ENCODE data around the gene FEZF1.

FEZF1 gene

DNA sequence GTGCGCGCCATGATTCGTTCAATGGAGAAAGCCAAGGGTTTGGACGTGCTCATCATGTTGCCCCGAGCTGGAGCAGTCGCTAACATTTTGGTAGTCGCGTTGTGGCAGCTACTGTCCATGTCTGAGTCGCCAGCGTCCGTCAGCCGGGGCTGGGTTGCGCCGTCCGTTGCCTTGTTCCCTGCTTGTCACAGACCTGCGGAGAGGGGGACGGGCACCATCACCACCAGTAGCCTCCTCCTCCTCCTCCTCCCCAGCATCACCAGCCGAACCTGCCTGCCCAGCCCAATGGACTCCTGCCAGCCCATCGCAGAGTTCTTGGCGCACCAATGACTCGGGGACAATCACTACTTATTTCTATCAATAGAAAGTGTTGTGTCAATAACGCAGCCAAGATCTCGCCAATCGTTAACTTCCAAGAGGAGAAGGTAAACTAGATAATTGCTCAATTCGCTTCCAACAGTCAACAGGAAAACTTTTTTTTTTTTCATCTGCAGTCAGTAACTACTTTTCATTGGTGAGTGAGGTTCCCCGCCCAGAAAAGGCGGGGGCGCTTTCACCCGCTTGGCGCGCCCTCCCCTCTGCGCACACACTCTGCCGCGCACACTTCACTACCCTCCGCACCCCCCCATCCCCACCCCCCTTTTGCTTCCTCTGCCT, at the start of gene FEZF1:
TSS of gene FEZF1 (minus strand) at position 432 of the 657 bp plus-strand sequence. CDS start at position 119, 313 bp downstream.
- no peak for DNase-seq

DNA sequence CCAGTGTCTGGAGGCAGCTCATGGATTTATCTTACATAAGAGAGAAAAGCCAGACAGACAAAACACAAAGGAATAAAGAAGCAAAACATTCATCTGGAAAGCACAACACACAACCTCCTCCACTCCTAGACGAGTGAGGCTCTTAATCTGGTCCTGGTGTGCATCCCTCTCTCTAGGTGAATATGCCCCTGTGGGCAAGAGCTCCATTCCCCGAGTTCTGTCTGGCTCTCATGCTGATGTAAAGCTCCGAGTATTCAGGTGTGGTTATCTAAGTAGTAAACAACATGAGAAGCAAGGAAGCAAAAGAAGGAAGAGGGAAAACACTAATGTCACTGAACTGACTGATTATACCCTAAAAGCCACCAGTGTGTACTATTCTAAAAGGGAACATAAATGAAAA, 47.9 kb upstream of the FEZF1 start:
- DNase-seq, result no peak

DNA sequence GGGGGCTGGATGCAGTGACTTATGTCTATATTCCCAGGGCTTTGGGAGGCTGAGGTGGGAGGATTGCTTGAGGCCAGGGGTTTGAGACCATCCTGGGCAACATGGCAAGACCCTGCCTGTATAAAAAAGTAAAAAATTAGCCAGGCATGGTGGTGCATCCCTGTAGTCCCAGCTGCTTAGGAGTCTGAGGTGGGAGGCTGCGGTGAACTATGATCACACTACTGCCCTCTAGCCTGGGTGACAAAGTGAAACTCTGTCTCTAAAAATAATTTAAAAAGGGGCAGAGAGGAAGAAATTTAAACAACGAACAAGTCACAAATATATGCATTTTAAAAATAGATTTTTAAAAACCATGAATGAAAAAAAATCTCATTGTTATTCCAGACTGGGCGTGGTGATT, 46.2 kb upstream of the FEZF1 start:
- no peak for DNase-seq

- no peak for DNase-seq
Observed at GRCh38 chr7:122344303-122344620, 39.7 kb upstream of the FEZF1 start.

DNA sequence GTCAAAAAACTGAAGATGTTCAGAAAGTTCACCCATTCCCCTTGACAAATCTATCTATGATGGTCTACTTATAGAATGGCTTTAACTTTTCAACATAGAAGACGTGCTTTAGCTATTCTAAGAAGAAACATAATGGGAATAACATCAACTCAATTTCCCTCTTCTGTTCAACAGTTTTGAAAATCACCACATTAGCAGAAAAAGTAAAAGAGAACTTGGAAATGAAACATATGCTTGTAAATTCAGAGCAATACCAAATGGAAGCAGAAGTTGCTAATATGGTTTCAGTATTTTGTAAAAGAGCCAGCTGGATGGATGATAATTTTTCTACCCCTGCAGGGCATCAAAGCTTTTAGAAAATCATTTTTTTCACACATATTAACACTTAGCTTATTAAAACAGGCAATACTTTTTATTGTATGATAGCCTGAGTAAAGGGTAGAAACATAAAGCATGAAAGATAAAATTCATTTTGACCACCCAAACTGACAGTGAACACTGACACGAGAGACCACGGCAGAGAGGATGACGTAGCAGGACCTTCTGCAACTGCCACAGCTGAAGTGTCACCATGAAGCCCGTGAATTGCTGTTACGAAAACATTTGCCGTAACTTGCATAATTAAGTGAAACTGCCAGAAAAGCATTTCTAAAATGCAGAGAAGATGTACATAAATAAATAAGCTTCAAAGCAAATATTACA, 39.2 kb upstream of the FEZF1 start:
- no peak for DNase-seq

GRCh38 chr7:122340427-122340826, 35.9 kb upstream of the FEZF1 start:
- no peak for DNase-seq

DNA sequence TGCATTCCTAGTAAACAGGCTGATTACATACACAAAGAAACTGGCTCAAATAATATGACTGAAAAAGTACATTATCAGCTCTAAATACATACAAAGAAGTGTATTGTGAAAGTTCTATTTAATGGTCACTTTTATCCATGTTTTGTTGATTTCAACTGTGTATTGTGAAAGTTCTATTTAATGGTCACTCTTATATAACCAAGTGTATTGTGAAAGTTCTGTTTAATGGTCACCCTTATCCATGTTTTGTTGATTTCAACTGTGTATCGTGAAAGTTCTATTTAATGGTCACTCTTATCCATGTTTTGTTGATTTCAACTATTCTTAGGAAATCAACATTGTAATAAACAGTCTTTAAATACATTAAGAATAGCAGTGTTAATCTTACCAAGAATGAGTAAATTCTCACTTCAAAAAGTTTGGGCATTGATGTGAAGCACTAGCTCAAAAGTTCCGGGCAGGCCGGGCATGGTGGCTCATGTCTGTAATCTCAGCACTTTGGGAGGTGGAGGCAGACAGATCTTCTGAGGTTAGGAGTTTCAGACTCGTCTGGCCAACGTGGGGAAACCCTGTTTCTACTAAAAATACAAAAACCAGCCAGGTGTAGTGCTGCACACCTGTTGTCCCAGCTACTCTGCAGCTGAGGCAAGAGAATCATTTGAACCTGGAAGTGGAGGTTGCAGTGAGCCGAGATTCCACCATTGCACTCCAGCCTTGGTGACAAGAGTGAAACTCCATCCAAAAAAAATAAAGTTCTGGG, 34.8 kb upstream of the FEZF1 start:
- DNase-seq, result no peak

- DNase-seq, result no peak
Observed at GRCh38 chr7:122337011-122337410, 32.5 kb upstream of the FEZF1 start.

GRCh38 chr7:122329145-122329802, 24.7 kb upstream of the FEZF1 start:
- no peak for DNase-seq

DNA sequence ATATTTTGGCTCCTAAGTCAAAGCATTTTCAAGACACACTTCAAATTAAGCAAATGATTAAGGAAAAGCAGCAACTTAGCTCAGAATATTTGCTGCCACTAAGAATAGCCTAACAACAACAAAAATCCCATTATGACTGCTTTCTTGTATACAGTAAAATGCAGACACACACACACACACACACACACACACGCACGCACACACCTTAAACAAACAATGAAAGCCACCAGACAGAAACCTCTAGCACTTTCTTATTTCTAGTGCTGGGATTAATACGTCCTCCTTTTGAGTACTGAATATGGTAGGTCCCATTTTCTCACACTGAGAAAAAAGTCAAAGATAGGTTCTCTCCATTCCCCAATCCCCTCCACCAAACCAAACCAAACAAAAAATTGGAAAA, 23.4 kb upstream of the FEZF1 start:
- no peak for DNase-seq

DNA sequence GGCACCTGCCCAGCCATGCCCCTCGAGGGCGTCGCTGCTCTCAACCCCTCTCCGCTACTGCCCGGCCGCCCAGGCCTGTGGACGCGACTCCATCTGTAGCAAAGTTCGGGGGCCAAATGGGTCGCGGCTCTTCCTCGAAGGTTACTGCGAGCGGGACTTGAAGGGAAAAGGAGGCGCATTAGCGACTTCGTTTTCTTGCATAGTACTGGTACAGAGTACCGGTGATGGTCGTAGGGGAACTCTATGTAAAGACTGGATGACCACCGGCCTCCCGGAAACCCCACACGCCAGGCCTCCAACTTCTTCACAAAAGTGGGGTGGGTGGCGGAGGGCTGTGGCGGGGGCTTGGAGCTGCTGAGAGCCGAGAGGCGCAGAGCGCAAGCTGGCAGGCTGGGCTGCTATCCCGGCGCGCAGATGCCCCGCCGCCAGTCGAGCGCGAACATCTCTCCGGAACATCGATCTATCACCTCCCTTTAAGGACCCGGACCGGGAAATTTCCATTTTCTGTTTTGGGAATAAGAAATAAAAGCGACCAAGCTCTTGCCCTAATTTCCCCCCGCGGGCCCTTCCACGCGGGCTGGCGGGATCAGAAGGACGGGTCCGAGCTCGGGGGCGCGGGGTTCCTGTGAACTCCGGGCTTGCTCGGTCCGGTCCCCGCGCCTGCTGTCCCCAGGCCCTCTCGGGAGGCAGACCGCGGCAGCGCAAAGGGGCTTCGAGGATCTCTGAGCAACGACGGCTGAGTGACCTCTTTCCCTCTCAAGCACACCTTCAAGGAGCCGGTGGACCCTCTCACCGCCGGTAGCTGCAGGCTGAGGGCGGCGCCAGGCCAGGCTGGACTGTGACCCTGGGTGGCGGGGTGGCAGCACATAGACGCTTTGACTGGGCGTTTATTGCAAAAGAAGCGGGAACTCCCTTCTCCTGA, 12.2 kb upstream of the FEZF1 start:
- DNase-seq, result no peak

DNA sequence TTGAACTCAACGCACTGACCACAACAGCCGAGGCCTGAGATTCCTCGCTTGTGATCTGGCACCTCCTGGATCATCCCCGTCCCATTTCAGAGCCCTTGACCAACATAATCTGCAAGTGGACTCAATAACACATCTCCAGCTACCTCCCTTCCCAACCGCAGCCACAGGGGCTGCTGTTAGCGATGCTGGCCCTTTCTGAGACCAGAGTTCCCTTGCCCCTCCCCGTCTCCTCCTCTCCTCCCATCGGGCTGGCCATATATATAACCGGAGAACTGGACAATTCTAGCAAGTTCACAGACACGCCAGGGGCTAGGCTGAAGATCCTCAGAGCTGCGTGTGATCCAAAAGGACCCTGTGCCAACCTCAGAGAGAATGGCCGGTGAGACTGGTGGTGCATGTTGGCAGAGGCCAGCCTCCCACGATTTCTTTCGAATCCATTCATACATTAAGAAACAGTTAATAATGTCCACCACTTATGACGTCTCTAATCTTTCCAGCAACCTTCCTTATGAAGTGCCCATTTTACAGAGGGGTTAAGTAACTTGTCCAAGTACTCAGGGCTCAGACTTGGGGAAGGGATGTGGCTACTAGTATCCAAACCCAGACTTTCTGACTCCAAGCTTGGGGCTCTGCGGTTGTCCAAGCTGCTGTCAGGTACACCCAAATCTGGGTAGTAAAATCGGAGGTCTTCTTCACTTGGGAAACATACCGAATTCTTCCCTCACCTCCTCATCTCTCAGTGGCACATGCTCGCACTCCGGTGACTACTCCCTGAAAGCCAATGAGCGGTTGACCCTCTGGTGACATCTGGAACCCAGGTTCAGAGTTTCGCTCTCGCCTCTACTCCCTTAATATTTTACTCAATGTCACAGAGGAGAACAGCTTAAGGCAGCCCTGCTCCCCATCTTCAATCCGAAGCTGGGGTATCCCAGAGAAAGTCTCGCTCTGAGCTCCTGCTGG, 11.2 kb upstream of the FEZF1 start:
- DNase-seq, result no peak

DNA sequence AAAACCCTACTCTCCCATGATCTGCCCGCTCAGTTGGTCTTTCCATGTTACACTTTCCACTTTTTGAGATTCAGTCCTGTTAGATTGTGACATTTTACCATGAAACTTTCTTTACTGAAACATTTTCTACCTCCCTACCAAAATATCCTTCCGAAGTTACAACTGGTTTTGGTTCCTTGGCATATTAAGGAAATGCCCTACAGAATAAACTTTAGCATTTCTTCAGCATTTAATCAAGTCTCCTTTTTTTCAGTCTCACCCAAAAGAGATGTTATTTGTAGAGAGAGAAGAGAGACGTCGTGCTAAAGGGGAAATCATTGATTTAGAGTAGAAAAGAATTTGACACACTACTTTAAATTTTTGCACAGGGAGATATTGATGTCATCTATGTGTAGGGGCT, 9.7 kb upstream of the FEZF1 start:
- DNase-seq, result no peak

DNA sequence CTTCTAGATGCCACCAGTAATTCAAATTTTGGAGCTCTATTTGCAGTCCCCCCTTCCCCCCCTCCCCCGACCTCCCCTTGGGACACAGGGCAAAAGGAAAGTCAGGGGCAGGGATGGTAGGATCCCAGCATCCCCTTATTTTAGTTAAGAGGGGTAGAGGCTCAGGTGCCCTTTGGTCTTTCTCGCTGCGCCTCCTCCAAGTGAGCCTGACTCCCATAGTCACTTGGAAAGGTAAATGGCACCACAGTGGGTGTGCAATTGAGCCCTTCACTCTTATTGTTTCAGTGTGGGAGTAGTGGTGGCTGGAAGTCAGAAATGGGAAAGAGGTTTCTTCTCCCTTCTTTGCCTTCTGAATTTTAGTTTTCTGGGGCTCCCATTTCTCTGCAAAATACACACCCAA, 8.2 kb upstream of the FEZF1 start:
- no peak for DNase-seq

- no peak for DNase-seq
Observed at GRCh38 chr7:122311734-122312450, 7.3 kb upstream of the FEZF1 start.

DNA sequence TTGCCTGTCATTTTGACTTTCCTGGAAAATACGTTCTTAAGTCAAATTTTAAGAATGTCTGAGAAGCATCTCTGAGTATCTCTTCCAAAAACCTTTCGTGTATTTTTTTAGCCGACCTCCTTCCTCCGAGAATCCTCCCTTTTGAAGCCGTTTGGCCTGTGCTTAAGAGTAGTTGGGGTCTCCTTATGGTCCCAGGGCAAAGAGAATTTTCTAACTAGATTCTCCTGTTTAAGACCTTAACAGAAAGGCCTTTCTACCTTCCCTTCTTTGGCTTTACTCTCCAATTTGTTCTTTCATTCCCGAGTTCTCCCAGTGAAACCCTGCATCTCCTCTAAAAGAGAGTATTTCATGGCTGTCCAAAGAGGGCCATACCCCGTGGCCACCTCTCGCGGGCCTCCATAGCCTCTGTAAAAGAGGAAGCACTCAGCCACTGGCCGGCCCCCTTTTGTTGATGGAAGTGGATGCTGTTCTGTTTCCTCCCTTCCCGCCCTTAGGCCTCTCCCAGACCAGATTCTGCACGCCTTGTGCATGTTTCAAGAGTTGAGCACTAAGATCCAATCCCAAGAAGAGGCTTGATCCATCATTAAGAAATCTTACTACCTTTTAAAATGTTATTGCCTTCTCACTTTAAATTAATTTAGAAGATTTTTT, 6.6 kb upstream of the FEZF1 start:
- DNase-seq, result no peak

- no peak for DNase-seq
Observed at GRCh38 chr7:122310119-122311021, 5.8 kb upstream of the FEZF1 start.

GRCh38 chr7:122309421-122309820, 4.9 kb upstream of the FEZF1 start:
- no peak for DNase-seq

- no peak for DNase-seq
Observed at GRCh38 chr7:122307228-122307621, 2.7 kb upstream of the FEZF1 start.
